Liver (tissue), 9 donors: ENCODE results near the gene RBFA. TPM values are rescaled to one million over a fixed set of nuclear protein-coding genes. Genes with fewer than 3 reads are reported as not detected.

ENCODE experiments used
- DNase-seq: peaks from one replicate; pipeline ENCODE4 v3.0.0-alpha.2; 2017; ENCODE audit warnings: low spot score
- H3K27ac ChIP-seq, 2 donors: one replicate each; pipeline ENCODE4 v1.7.0; 2013; ENCODE audit warnings: inconsistent platforms in 2 of 2, low read length in 2 of 2, control low read depth in 1 of 2, low read depth in 1 of 2, mild to moderate bottlenecking in 1 of 2
- H3K27me3 ChIP-seq, 4 donors: one replicate each; pipeline versions ENCODE4 v1.6.1 to v1.7.0; 2013; ENCODE audit warnings: low read length in 3 of 4, inconsistent platforms in 1 of 4, mild to moderate bottlenecking in 1 of 4, moderate library complexity in 1 of 4; ENCODE audit not compliant: control insufficient read depth in 4 of 4, insufficient read depth in 4 of 4
- H3K36me3 ChIP-seq, 4 donors: one replicate each; pipeline versions ENCODE4 v1.6.1 to v1.7.0; 2013; ENCODE audit warnings: low read length in 3 of 4, mild to moderate bottlenecking in 3 of 4, low read depth in 1 of 4, moderate library complexity in 1 of 4; ENCODE audit not compliant: control insufficient read depth in 4 of 4, insufficient read depth in 3 of 4
- H3K4me1 ChIP-seq, 4 donors: one replicate each; pipeline versions ENCODE4 v1.6.1 to v1.7.0; 2013; ENCODE audit warnings: low read length in 3 of 4, mild to moderate bottlenecking in 3 of 4, moderate library complexity in 1 of 4; ENCODE audit not compliant: control insufficient read depth in 4 of 4, insufficient read depth in 4 of 4
- H3K4me3 ChIP-seq, 3 donors: one replicate each; pipeline versions ENCODE4 v1.6.1 to v1.7.0; 2013; ENCODE audit warnings: low read length in 3 of 3, control low read depth in 1 of 3, low read depth in 1 of 3, mild to moderate bottlenecking in 1 of 3
- H3K9ac ChIP-seq, 2 donors: one replicate each; pipeline ENCODE4 v1.7.0; 2013; ENCODE audit warnings: low read length in 2 of 2, mild to moderate bottlenecking in 2 of 2, moderate library complexity in 2 of 2, control low read depth in 1 of 2, low read depth in 1 of 2
- H3K9me3 ChIP-seq, 4 donors: one replicate each; pipeline versions ENCODE4 v1.6.1 to v1.7.0; 2013; ENCODE audit warnings: low read length in 3 of 4; ENCODE audit not compliant: control insufficient read depth in 4 of 4
- ATF3 ChIP-seq: IDR thresholded peaks from 2 replicates; pipeline ENCODE4 v1.6.1; 2016; ENCODE audit warnings: antibody characterized with exemption
- EGR1 ChIP-seq, 2 donors: IDR thresholded peaks; 2 replicates each; pipeline ENCODE4 v1.6.1; 2016 to 2018; ENCODE audit warnings: antibody characterized with exemption in 2 of 2, low read depth in 2 of 2
- FOXA2 ChIP-seq: IDR thresholded peaks from 2 replicates; pipeline ENCODE4 v1.6.1; 2016; ENCODE audit warnings: antibody characterized with exemption
- GABPA ChIP-seq, 2 donors: IDR thresholded peaks in 1 of 2; conservative IDR thresholded peaks in 1 of 2; 2 replicates each; pipeline ENCODE4 v1.6.1; 2016; ENCODE audit warnings: antibody characterized with exemption in 2 of 2, mild to moderate bottlenecking in 1 of 2, moderate library complexity in 1 of 2
- HNF4A ChIP-seq, 2 donors: conservative IDR thresholded peaks; 2 replicates each; pipeline ENCODE4 v1.6.1; 2016; ENCODE audit warnings: antibody characterized with exemption in 2 of 2, mild to moderate bottlenecking in 2 of 2
- HNF4G ChIP-seq: IDR thresholded peaks from 2 replicates; pipeline ENCODE4 v1.6.1; 2016; ENCODE audit warnings: antibody characterized with exemption
- JUND ChIP-seq, 2 donors: IDR thresholded peaks; 2 replicates each; pipeline ENCODE4 v1.6.1; 2016; ENCODE audit warnings: antibody characterized with exemption in 2 of 2
- MAX ChIP-seq: IDR thresholded peaks from 2 replicates; pipeline ENCODE4 v1.6.1; 2016; ENCODE audit warnings: antibody characterized with exemption
- NR2F2 ChIP-seq: IDR thresholded peaks from 2 replicates; pipeline ENCODE4 v1.6.1; 2016; ENCODE audit warnings: antibody characterized with exemption
- RAD21 ChIP-seq, 2 donors: IDR thresholded peaks; 2 replicates each; pipeline ENCODE4 v1.6.1; 2016; ENCODE audit warnings: antibody characterized with exemption in 2 of 2, mild to moderate bottlenecking in 2 of 2
- RXRA ChIP-seq, 2 donors: IDR thresholded peaks; 2 replicates each; pipeline ENCODE4 v1.6.1; 2017 to 2018; ENCODE audit warnings: antibody characterized with exemption in 2 of 2, mild to moderate bottlenecking in 1 of 2
- SP1 ChIP-seq: IDR thresholded peaks from 2 replicates; pipeline ENCODE4 v1.6.1; 2018; ENCODE audit warnings: antibody characterized with exemption, mild to moderate bottlenecking
- TAF1 ChIP-seq: conservative IDR thresholded peaks from 2 replicates; pipeline ENCODE4 v1.6.1; 2016; ENCODE audit warnings: antibody characterized with exemption, mild to moderate bottlenecking
- YY1 ChIP-seq: IDR thresholded peaks from 2 replicates; pipeline ENCODE4 v1.6.1; 2016; ENCODE audit warnings: antibody characterized with exemption, mild to moderate bottlenecking
- WGBS: extraction: QIAGEN DNeasy Blood & Tissue Kit; methylation state at CpG from one replicate; pipeline ENCODE4 v1.1.7; 2013; 5-methylcytosine and 5-hydroxymethylcytosine counted together
- polyA plus RNA-seq, 2 donors: library from polyadenylated mRNA; stranded (reverse) in 1 of 2; unstranded in 1 of 2; fragments of 200-250 nt in 1 of 2; fragments of >200 nt in 1 of 2; fragmentation: Nextera tagmentation in 1 of 2; extraction: Ambion mirVana in 1 of 2; gene quantifications; one replicate each; pipeline versions ENCODE4 v1.2.1 to v1.2.3, GENCODE V29; 2013 to 2015
- total RNA-seq, 2 donors: library from RNA; depleted of rRNA; stranded (reverse); fragments of >200 nt; gene quantifications; one replicate each; pipeline ENCODE4 v1.2.3, GENCODE V29; 2014
- TF ChIP-seq, protein P1 (sequence below): IDR thresholded peaks from 2 replicates; pipeline ENCODE4 v1.6.1; 2016; ENCODE audit warnings: antibody characterized with exemption
- TF ChIP-seq, protein P2 (sequence below): fragments of 150-350 bp; IDR thresholded peaks from 2 replicates; pipeline ENCODE4 v1.5.1; 2017; ENCODE audit warnings: improper control_type of control experiment, low read depth, low read length; ENCODE audit not compliant: missing input control
- TF ChIP-seq, protein P3 (sequence below): IDR thresholded peaks from 2 replicates; pipeline ENCODE4 v1.6.1; 2016; ENCODE audit warnings: antibody characterized with exemption, mild to moderate bottlenecking
- donor health status: healthy.
- donor health status: healthy.
- donor health status: healthy.
- donor health status: healthy.
- donor health status: healthy.

Gene RBFA
- total and polyA plus RNA-seq, 4 donors, result 20.4 to 31.6 (median 27.0) TPM

DNA sequence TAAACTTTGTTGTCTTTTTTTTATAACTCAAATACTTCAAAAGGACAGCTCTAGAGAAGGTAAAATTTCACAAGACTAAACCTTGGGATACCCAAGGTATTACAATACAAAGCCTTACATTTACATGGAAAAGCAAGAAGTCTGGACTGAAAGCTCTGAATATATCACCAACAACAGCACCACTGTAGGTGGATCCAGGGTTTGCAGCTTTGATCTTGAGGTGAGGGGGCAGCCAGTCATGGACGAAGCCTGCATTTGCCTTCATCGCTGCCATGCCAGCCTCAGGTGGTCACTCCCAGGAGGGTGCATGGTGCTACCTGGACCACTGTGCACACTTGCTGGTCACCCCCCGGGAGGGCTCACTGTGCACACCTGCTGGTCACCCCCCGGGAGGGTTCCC, 36.6 kb downstream of the RBFA start:
- H3K36me3 ChIP-seq, result no peaks in the 10 kb centered on the region
- no peak overlapping the region for H3K9ac ChIP-seq
- no peak for DNase-seq
- no peak overlapping the region for H3K4me3 ChIP-seq
- H3K4me1 ChIP-seq, result no peaks in the 10 kb centered on the region
- no peaks in the 10 kb centered on the region for H3K9me3 ChIP-seq
- no peak for TF ChIP-seq EGR1 (IDR thresholded peaks at IDR 0.05; ENCODE audit: low read depth in 2 of 2)
- TF ChIP-seq, protein P1, sequence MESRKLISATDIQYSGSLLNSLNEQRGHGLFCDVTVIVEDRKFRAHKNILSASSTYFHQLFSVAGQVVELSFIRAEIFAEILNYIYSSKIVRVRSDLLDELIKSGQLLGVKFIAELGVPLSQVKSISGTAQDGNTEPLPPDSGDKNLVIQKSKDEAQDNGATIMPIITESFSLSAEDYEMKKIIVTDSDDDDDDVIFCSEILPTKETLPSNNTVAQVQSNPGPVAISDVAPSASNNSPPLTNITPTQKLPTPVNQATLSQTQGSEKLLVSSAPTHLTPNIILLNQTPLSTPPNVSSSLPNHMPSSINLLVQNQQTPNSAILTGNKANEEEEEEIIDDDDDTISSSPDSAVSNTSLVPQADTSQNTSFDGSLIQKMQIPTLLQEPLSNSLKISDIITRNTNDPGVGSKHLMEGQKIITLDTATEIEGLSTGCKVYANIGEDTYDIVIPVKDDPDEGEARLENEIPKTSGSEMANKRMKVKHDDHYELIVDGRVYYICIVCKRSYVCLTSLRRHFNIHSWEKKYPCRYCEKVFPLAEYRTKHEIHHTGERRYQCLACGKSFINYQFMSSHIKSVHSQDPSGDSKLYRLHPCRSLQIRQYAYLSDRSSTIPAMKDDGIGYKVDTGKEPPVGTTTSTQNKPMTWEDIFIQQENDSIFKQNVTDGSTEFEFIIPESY, result no peak
- TF ChIP-seq GABPA (IDR thresholded peaks at IDR 0.05 in 1 of 2, conservative IDR thresholded peaks at IDR 0.05 in 1 of 2), result no peak
- no peak for TF ChIP-seq RXRA (IDR thresholded peaks at IDR 0.05)
- TF ChIP-seq TAF1, result no peak
- no peak for TF ChIP-seq HNF4G
- no peak for TF ChIP-seq MAX
- TF ChIP-seq, protein P2, sequence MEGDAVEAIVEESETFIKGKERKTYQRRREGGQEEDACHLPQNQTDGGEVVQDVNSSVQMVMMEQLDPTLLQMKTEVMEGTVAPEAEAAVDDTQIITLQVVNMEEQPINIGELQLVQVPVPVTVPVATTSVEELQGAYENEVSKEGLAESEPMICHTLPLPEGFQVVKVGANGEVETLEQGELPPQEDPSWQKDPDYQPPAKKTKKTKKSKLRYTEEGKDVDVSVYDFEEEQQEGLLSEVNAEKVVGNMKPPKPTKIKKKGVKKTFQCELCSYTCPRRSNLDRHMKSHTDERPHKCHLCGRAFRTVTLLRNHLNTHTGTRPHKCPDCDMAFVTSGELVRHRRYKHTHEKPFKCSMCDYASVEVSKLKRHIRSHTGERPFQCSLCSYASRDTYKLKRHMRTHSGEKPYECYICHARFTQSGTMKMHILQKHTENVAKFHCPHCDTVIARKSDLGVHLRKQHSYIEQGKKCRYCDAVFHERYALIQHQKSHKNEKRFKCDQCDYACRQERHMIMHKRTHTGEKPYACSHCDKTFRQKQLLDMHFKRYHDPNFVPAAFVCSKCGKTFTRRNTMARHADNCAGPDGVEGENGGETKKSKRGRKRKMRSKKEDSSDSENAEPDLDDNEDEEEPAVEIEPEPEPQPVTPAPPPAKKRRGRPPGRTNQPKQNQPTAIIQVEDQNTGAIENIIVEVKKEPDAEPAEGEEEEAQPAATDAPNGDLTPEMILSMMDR, result no peak
- TF ChIP-seq FOXA2, result no peak
- TF ChIP-seq SP1, result no peak
- TF ChIP-seq JUND (IDR thresholded peaks at IDR 0.05), result no peak
- TF ChIP-seq NR2F2, result no peak
- no peak for TF ChIP-seq RAD21 (IDR thresholded peaks at IDR 0.05)
- no peak for TF ChIP-seq HNF4A (conservative IDR thresholded peaks at IDR 0.05)
- no peak for TF ChIP-seq ATF3
- TF ChIP-seq YY1, result no peak
- TF ChIP-seq, protein P3, sequence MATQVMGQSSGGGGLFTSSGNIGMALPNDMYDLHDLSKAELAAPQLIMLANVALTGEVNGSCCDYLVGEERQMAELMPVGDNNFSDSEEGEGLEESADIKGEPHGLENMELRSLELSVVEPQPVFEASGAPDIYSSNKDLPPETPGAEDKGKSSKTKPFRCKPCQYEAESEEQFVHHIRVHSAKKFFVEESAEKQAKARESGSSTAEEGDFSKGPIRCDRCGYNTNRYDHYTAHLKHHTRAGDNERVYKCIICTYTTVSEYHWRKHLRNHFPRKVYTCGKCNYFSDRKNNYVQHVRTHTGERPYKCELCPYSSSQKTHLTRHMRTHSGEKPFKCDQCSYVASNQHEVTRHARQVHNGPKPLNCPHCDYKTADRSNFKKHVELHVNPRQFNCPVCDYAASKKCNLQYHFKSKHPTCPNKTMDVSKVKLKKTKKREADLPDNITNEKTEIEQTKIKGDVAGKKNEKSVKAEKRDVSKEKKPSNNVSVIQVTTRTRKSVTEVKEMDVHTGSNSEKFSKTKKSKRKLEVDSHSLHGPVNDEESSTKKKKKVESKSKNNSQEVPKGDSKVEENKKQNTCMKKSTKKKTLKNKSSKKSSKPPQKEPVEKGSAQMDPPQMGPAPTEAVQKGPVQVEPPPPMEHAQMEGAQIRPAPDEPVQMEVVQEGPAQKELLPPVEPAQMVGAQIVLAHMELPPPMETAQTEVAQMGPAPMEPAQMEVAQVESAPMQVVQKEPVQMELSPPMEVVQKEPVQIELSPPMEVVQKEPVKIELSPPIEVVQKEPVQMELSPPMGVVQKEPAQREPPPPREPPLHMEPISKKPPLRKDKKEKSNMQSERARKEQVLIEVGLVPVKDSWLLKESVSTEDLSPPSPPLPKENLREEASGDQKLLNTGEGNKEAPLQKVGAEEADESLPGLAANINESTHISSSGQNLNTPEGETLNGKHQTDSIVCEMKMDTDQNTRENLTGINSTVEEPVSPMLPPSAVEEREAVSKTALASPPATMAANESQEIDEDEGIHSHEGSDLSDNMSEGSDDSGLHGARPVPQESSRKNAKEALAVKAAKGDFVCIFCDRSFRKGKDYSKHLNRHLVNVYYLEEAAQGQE, result no peak
- 95% methylated on average over 4 of the region's 4 CpGs for WGBS
- no peak overlapping the region for H3K27ac ChIP-seq
- H3K27me3 ChIP-seq, result no peaks in the 10 kb centered on the region

DNA sequence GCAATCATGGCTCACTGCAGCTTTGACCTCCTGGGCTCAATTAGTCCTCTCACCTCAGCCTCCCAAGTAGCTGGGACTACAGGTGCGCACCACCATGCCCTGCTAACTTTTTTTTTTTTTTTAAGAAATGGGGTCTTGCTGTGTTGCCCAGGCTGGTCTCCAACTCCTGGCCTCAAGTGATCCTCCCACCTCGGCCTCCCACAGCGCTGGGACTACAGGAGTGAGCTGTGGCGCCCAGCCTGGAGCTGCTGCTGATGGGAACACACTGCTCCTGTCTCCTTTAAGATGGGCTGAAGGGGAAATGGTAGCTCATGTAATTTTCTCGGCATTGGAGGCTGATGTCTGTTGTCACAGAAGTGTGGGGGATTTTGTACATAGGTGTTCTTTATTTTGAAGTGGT, 39.9 kb downstream of the RBFA start:
- no peaks in the 10 kb centered on the region for H3K9me3 ChIP-seq
- no peak for DNase-seq
- no peaks in the 10 kb centered on the region for H3K36me3 ChIP-seq
- WGBS, result 93% methylated on average over 5 of the region's 5 CpGs
- no peak overlapping the region for H3K27ac ChIP-seq
- H3K4me1 ChIP-seq, result no peaks in the 10 kb centered on the region
- H3K4me3 ChIP-seq, result no peak overlapping the region
- no peak overlapping the region for H3K9ac ChIP-seq
- H3K27me3 ChIP-seq, result no peaks in the 10 kb centered on the region
- TF ChIP-seq HNF4G, result no peak
- TF ChIP-seq, protein P2, result no peak
- no peak for TF ChIP-seq ATF3
- no peak for TF ChIP-seq RXRA (IDR thresholded peaks at IDR 0.05)
- TF ChIP-seq, protein P1, result no peak
- no peak for TF ChIP-seq HNF4A (conservative IDR thresholded peaks at IDR 0.05)
- no peak for TF ChIP-seq NR2F2
- TF ChIP-seq JUND (IDR thresholded peaks at IDR 0.05), result no peak
- TF ChIP-seq EGR1 (IDR thresholded peaks at IDR 0.05; ENCODE audit: low read depth in 2 of 2), result no peak
- TF ChIP-seq YY1, result no peak
- TF ChIP-seq MAX, result no peak
